Posterior vena cava (tissue), 2 donors: Measurements from ENCODE around the gene AKAP5. TPM values are rescaled to one million over a fixed set of nuclear protein-coding genes. Genes with fewer than 3 reads are reported as not detected.

ENCODE experiments used
- DNase-seq: peaks from one replicate; pipeline ENCODE4 v3.0.0-alpha.2; 2020; ENCODE audit warnings: low spot score
- intact Hi-C, 2 donors: fragments of 100-400 bp; cut with DNase I; formaldehyde crosslinking; loops; one replicate each; pipeline versions ENCODE4 v1.14.1 to v1.14.2; 2022 to 2023
- total RNA-seq, 2 donors: library from RNA; stranded (reverse); fragmentation: NEBNext Ultra II Directional; extraction: Animal tissue kit (Norgen Biotek cat#: 25700); gene quantifications; one replicate each; pipeline ENCODE4 v1.2.1, GENCODE V29; 2021
- donor health status: DM: yes; HTN: yes; CAD: no.
- donor health status: DM: yes; HTN: yes; CAD: no.

The AKAP5 gene
- total RNA-seq, 2 donors from 2014 or later: 2.4 to 3.1 TPM

DNA sequence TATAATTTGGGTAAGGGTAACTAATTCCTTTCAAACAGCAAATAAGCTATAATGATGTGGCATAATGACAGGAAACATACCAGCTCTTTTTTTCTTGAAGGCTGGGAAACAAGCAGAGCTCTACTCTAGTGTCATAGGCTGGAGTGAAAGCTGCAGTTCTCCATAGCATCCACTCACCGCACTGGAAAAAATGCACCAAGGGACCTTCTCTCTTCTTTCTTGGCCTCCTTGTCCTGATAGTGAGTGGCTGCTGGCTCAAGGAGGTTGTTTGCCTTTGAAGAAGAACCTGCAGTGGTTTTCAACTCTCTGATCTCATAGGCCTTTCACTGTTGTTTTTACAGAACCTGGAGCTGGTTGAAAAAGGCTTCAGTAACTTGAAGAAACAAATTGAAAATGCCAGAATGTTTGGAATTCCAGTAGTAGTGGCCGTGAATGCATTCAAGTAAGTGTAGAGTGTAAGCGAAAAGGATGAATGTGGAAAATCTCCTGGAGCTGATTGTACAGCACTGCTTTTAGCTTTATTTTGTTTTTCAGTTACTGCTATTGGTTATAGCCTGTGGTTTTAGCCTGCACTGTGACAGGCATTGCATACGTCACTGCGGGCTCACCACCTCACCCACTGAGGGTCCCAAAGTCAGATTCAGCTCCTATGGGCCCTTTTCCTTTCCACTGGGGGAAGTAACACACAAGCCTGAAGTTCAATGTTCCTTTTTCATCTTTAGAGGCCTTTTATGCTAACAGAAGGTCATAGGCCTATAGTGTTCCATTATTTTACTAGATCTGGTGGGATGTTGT, 17.2 kb upstream of the AKAP5 start:
- intact Hi-C loops: no loop called here
- DNase-seq: no peak

GRCh38 chr14:64450255-64450654, 15.0 kb upstream of the AKAP5 start:
- no peak for DNase-seq
- intact Hi-C loops: no loop called here

GRCh38 chr14:64454671-64455070, 10.6 kb upstream of the AKAP5 start:
- intact Hi-C loops: no loop called here
- DNase-seq: no peak

DNA sequence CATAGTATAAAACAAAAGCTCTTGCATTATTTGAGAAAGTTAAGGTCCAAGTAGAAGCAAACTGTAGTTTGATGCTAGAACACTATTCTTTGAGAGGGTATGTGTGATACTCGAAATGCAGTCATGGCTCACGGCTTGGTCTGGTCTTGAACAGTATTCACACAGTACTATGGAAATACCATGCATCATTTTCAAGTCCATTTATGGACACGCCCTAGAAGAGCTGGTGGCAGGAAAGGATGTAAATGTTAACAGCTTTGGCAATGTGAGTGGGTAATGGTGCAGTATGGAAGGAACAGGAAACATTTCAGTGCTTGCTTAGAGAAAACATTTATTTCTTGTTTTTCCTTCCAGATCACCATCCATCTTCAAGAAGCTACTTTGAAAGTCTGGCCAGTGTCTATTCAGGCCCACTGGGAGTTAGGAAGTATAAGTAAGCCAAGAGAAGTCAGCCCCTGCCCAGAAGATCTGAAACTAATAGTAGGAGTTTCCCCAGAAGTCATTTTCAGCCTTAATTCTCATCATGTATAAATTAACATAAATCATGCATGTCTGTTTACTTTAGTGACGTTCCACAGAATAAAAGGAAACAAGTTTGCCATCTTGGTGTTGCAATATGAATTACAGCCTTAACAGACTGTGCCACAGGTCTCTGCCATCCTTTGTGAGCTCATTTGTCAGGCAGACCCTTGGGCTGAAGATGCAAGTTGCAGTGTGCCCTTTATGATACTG, 5.7 kb upstream of the AKAP5 start:
- no peak for DNase-seq
- intact Hi-C loops: loop anchor here in 1 of 2 donors (10.0 kb wide), 1 partner anchor 115 kb away; no protein-coding TSS in a partner anchor

- DNase-seq: no peak
- intact Hi-C loops: loop anchor here in 1 of 2 donors (10.0 kb wide), 1 partner anchor 116 kb away; no protein-coding TSS in a partner anchor
Observed at GRCh38 chr14:64461221-64461620, 4.1 kb upstream of the AKAP5 start.

- no peak for DNase-seq
- intact Hi-C loops: loop anchor here in 1 of 2 donors (10.0 kb wide), 1 partner anchor 118 kb away; no protein-coding TSS in a partner anchor
Observed at GRCh38 chr14:64463195-64463594, 2.1 kb upstream of the AKAP5 start.

DNA sequence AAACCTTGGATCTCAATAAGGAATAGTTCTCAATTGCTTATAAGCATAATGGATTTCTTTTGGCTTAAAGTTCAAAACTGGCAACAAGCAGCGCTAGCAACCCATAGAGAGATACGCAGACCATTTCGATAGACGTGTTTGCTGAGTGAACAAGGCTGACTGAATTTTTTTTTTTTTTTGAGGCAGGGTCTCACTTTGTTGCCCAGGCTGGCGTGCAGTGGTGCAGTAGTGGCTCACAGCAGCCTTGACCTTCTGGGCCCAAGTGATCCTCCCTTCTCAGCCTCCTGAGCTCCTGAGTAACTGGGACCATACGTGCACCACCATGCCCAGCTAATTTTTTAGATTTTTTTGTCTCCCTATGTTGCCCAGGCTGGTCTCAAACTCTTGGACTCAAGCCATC, 1.4 kb upstream of the AKAP5 start:
- intact Hi-C loops: loop anchor here in 1 of 2 donors (10.0 kb wide), 1 partner anchor 119 kb away; no protein-coding TSS in a partner anchor
- DNase-seq: no peak

- DNase-seq: no peak
- intact Hi-C loops: loop anchor here in 1 of 2 donors (10.0 kb wide), 1 partner anchor 120 kb away; no protein-coding TSS in a partner anchor
Observed at GRCh38 chr14:64464651-64465050, 648 bp upstream of the AKAP5 start.

DNA sequence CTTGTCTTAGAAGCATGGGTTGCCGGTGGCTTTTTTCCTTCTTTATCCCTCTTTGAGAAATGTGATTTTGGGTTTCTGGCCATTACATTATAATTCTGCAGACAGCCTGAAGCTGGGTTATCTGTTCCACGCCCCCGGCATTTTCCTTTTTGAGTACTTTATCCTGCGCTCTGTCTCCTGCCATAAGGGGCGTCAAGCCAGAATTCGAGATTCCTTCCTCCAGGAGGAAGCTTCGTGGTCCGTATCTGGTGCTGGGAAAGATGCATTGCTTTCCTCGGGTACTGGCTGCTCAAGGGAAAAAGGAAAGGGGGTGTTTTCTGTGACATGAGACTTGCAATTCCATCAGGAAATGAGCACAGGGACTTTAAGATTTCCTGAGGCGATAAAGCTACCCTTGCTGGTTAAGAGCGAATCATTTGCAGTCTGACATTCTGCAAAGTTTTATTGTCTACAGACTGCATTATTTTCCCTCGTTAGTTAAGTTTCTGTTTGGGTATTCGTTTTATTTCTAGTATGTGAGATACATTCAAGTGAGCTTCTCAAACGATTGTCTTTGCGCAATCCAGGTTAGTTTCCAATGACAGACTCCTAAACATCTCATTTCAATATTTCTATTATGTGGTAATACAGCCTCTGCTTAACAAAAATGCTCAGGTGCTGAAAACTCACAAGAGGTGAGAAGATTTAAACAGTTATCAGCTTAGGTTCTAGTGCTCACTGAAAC, 694 bp downstream of the AKAP5 start:
- DNase-seq: no peak
- intact Hi-C loops: loop anchor here in 1 of 2 donors (10.0 kb wide), 1 partner anchor 121 kb away; no protein-coding TSS in a partner anchor

DNA sequence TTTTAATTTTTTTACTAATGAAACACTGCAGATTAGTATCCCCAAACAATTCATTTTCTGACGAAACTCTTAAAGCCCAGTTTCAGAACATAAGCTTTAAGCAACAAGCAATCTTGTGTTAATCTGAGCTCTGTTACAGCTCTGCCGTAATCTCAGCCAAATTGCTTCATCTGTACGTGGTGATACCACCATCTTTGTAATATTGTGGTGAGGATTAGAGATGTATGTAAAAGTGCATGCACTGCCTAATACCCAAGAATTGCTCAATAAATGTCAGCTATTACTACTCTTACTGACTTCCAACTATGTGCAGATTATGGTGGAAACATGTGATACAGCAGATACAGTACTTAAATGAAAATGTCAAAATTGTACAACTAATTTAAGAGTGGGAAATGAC, 1.8 kb downstream of the AKAP5 start:
- DNase-seq: no peak
- intact Hi-C loops: loop anchor here in 1 of 2 donors (10.0 kb wide), 1 partner anchor 122 kb away; no protein-coding TSS in a partner anchor

DNA sequence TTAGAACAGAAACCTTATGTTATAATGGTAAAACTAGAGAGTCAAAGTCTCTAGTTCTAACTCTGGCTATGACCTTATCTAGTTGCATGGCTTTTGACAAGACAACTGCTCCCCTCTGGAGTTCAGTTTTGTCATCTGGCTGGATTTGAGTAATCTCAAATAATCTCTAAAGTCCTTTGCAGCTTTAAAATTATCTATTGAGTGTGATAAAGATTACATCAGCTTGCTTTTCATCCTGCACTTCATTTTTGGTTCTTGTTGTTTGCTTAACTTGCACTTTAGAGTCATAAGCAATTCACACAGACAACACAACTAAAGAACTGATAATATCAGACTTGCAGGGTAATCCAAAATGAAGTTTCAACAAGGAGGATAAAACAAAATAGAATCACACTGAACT, 2.3 kb downstream of the AKAP5 start:
- intact Hi-C loops: loop anchor here in 1 of 2 donors (10.0 kb wide), 1 partner anchor 123 kb away; no protein-coding TSS in a partner anchor
- DNase-seq: no peak

DNA sequence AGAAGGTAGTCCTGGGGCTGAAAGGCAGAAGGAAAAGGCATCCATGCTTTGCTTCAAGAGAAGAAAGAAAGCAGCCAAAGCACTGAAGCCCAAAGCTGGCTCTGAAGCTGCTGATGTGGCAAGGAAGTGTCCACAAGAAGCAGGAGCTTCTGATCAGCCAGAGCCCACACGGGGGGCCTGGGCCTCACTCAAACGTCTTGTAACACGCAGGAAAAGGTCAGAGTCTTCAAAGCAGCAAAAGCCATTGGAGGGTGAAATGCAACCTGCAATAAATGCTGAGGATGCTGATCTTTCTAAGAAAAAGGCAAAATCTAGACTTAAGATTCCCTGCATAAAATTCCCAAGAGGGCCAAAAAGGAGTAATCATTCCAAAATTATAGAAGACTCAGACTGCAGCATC, 3.2 kb downstream of the AKAP5 start:
- intact Hi-C loops: loop anchor here in 1 of 2 donors (10.0 kb wide), 1 partner anchor 124 kb away; no protein-coding TSS in a partner anchor
- no peak for DNase-seq

- intact Hi-C loops: loop anchor here (10.0 kb wide), 2 partner anchors 49 to 129 kb away; no protein-coding TSS in a partner anchor
- no peak for DNase-seq
Observed at GRCh38 chr14:64474041-64474440, 8.7 kb downstream of the AKAP5 start.

DNA sequence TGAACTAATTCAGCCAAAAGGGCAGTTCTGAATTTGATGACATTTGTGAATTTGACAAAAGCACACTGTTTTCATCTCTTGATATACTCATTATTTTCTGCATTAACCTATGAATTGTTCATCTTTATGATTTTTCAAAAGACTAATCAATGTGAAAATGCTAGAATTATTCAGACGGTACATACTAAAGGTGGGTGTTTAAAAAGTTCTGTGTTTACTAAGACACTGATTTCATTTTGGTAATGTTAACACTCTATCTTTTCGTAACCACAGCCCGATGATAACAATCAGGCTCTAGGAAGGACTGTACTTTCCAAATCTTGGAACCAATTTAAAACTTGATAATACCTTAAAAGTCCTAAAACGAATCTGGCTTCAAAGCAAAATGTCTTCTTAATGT, 9.4 kb downstream of the AKAP5 start:
- no peak for DNase-seq
- intact Hi-C loops: loop anchor here (10.0 kb wide), 2 partner anchors 50 to 130 kb away; no protein-coding TSS in a partner anchor

- no peak for DNase-seq
- intact Hi-C loops: loop anchor here (10.0 kb wide), 2 partner anchors 51 to 131 kb away; no protein-coding TSS in a partner anchor
Observed at GRCh38 chr14:64475585-64476273, 10.4 kb downstream of the AKAP5 start.

DNA sequence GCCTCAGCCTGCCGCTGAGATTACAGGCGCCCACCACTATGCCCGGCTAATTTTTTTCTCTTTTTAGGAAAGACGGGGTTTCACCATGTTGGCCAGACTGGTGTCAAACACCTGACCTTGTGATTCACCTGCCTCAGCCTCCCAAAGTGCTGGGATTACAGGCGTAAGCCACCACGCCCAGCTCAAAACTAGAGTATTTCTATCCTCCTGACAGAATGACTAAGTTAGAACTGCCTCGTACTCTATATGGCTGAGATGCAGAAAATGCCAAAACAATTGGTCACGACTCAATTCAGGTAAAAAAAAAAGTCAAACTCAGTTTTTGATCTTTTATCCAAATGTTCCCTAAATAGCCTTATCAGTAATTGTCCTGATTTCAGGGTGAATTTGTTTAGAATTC, 11.1 kb downstream of the AKAP5 start:
- no peak for DNase-seq
- intact Hi-C loops: loop anchor here (10.0 kb wide), 2 partner anchors 52 to 132 kb away; no protein-coding TSS in a partner anchor

GRCh38 chr14:64478634-64479250, 13.4 kb downstream of the AKAP5 start:
- DNase-seq: no peak
- intact Hi-C loops: loop anchor here (10.0 kb wide), 2 partner anchors 54 to 134 kb away; no protein-coding TSS in a partner anchor

DNA sequence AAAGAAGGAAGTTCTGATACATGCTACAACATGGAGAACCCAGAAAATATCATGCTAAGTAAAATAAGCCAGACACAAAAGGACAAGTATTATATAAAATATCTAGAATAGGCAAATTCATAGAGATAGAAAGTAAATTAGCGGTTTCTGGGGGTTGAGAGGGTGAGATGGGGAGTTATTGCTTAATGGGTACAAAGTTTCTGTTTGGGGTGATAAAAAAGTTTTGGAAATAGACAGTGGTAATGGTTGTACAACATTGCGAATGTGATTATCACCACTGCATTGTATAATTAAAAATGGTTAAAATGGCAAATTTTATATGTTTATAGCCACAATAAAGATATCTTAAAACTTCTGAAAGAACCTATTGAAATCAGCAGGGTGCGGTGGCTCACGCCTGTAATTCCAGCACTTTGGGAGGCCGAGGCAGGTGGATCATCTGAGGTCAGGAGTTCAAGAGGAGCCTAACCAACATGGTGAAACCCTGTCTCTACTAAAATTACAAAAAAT, 23.3 kb downstream of the AKAP5 start:
- DNase-seq: no peak

More for the DNA sequence above, 23.3 kb downstream of the AKAP5 start:
- intact Hi-C loops: no loop called here
